Right lobe of liver (tissue), 4 donors: ENCODE measurements around the gene SRPRB.

Experiments used
- POLR2A ChIP-seq: fragments of 450-650 bp; IDR thresholded peaks from one replicate; pipeline ENCODE4 v1.6.1; 2017; ENCODE audit warnings: antibody characterized with exemption, mild to moderate bottlenecking
- TF ChIP-seq, protein P1 (sequence below), 4 donors: fragments of 200-600 bp in 3 of 4; fragments of 450-650 bp in 1 of 4; IDR thresholded peaks; one replicate each; pipeline versions ENCODE4 v1.5.1 to v1.8.0; 2016 to 2022; ENCODE audit warnings: antibody characterized with exemption in 4 of 4, mild to moderate bottlenecking in 2 of 4
- donor health status: DM: no; HTN: no; CAD: no.
- donor health status: DM: no; HTN: no; CAD: no.
- donor health status: DM: no; HTN: yes; CAD: no.

- TF ChIP-seq, protein P1, sequence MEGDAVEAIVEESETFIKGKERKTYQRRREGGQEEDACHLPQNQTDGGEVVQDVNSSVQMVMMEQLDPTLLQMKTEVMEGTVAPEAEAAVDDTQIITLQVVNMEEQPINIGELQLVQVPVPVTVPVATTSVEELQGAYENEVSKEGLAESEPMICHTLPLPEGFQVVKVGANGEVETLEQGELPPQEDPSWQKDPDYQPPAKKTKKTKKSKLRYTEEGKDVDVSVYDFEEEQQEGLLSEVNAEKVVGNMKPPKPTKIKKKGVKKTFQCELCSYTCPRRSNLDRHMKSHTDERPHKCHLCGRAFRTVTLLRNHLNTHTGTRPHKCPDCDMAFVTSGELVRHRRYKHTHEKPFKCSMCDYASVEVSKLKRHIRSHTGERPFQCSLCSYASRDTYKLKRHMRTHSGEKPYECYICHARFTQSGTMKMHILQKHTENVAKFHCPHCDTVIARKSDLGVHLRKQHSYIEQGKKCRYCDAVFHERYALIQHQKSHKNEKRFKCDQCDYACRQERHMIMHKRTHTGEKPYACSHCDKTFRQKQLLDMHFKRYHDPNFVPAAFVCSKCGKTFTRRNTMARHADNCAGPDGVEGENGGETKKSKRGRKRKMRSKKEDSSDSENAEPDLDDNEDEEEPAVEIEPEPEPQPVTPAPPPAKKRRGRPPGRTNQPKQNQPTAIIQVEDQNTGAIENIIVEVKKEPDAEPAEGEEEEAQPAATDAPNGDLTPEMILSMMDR (IDR thresholded peaks at IDR 0.05), result no peak
- TF ChIP-seq POLR2A, result no peak
Measured at GRCh38 chr3:133865136-133865855, 59.7 kb downstream of the SRPRB start.
